Hepatic stellate cell (primary cell): ENCODE data around the gene ZDHHC7.

Experiments used
- DNase-seq: peaks from one replicate; pipeline ENCODE4 v3.0.0; 2011; ENCODE audit warnings: low spot score

The ZDHHC7 gene

DNA sequence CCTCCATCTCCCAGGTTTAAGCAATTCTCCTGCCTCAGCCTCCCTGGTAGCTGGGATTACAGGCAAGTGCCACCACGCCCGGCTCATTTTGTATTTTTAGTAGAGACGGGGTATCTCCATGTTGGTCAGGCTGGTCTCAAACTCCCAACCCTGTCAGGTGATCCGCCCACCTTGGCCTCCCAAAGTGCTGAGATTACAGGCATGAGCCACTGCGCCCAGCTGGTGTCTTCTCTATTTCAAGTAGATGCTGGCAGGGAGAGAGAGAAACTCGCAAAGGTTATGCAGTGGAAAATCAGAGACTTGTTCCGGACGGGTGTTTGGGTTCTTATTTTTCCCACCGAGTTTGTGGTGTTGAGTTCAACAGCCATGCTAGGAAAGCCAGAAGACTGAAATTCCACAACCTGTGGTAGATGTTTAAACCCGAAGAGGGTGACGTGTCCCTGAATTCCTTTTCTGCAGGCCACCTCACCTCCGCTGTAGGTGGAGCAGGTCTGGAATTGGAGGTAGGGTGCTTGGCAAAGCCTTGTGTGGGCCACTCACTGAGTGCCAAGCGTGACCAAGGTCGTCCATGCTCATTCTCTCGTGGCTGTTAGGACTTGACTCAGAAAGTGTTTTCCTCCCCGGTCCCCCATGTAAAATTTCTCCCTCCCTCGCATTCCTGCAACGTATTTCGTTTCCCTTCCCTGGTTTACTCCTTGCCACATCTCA lies 7.3 kb upstream of the ZDHHC7 start:
- DNase-seq, result no peak

DNA sequence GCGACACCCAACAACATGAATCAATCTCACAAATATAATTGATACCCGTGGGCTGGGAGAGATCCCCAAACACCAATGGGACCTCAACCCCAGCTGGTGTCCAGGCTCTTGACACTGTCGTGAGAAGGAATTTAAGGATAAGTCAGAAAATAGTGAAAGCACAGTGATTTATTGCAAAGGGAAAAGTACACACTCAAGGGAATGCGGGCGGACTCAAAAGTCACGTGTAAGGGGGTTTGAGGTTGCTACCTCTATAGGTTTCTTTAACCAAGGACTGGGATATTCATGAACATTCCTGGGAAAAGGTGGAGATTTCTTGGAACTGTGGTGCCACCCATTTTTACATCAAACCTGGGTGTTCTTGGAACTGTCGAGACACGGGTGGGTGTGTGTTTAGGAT lies 6.3 kb upstream of the ZDHHC7 start:
- DNase-seq, result no peak

DNA sequence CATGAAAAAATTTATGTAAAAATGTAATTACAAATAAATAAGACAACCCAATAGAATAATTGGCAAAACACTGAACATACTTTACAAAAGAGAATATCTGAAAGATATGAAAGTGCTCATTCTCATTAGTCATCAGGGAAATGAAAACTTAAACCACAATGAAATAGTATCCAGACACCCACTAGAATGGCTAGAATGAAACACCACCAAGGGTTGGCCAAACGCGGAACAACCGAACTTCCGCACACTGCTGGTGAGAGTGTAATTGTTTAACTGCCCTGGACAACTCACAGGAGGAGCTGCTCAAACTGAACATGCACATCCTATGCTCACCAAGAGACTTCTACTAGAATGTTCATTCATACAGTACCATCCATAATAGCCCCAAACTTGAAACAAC lies 5.8 kb upstream of the ZDHHC7 start:
- DNase-seq, result no peak

DNA sequence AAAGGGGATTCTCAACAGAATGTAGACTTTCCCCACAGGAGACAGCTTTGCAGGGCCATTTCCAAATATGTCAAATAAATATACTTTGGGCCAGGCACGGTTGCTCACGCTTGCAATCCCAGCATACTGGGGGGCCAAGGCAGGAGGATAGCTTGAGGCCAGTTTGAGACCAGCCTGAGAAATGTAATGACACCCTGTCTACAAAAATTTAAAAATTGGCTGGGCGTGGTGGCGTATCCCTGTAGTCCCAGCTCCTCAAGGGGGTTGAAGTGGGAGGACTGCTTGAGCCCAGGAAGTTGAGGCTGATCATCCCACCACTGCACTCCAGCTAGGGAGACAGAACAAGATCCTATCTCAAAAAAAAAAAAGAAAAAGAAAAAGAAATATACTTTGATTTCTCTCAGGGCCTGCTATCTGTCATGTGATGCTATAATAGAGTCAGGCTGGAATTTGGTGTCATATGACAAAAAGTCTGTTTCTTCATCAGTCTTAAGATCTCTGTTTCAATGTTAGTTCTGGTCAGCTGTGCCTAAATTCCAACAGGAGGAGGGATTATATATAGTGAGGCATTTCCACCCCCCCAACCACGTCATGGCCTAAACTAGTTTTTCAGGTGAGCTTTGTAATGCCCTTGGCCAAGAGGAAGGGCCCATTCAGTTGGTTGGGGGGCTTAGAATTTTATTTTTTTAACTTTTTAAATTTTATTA lies 4.3 kb upstream of the ZDHHC7 start:
- DNase-seq, result no peak

DNA sequence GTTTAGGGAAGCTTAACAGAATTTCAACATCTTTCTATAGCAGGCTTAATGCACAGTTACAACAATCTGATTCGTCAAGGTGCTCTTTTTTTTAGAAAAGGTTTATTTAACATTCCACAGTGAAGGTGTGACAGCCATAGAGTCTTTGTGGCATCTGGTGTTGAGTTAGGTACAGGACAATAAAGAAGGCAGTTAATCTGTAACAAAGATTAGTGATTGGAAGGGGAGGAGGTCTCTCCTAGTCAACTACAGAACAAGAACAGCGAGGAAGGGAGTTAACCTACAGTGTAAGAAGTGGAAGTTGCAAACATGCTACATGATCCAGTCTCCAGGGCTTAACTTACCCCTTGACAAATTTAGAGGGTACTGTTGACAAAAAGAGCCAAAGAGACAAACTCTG lies 3.0 kb upstream of the ZDHHC7 start:
- DNase-seq, result no peak

DNA sequence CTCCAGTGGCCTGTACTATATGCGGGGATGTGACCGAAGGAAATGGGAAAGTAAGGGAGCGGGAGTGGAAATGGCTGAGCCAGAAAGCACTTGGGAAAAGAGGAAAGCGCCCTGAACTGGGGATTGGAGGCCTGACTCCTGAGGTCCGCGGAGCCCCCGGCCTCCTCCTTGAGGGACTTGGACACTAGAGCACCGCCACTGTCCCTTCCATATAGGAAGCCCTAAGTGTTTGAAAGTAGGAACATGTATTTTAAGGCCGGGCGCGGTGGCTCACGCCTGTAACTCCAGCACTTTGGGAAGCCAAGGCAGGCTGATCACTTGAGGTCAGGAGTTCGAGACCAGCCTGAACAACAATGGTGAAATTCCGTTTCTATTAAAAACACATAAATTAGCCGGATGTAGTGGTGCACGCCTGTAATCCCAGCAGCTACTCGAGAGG lies 530 bp upstream of the ZDHHC7 start:
- DNase-seq, result no peak

DNA sequence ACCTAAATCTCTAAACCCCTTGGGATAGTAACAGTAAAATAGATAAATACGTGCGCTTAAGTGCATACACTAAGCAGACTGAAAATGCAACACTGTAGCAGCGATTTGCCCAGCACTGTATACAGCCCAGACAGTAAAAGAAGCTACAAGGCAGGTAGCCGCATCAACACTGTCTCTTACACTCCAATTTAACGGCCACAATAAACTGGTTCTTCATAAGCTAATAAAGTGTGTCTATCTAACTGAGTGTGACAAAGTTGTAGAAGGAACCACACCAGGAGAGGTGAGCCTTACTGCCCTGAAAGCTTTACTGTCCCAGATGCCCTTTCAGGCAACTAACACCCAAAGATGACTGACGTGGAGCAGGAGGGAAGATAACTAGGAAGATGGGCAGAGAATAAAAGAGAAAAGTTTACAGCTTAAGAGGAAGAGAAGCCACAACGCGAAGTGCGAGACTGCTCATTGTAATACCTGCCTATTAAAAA lies 847 bp downstream of the ZDHHC7 start:
- no peak for DNase-seq

DNA sequence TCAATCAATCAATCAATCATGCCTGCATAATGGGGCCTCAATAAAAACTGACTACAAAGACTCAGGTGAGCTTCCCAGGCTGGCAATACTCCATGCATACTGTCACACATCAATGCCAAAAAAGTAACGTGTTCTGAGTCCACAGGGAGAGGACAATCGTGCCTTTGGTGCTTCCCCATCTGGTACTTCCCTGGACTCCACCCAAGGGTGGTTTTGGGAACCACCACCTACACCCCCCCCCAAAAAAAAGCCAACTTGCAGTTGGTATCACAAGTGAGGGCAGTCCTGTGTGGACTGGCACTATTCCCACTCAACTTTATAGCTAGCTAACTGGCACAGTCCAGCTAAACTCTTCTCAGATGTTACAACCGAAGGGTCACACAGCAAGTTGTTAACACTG lies 3.1 kb downstream of the ZDHHC7 start:
- DNase-seq, result no peak

DNA sequence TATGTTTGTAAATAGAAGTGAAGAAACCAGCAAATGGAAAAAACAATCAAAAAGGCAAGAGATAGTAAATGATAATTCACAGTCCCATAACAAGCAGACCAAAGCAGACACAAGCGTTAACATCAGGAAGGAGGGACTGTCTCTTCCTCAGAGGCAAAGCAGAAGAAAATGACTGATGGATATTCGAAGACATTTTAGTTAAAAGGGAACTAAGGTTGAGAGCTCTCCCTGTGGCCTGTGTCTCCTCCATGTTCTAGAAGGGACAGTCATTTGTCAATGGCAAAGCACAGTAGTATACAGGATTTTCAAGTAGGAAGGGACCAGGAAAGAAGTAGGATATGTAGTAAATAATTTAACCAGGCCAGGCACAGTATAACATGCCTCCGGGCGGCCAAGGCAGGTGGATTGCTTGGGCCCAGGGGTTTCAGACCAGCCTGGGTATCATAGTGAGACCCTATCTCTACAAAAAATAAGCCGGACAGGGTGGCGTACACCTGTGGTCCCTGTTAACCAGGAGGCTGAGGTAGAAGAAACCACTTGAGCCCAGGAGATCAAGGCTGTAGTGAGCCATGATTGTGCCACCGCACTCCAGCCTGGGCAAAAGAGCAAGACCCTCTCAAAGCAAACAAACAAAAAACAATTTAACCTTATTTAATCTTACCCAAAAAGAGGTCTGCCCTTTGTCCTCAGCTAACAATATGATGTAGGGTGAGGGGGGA lies 3.7 kb downstream of the ZDHHC7 start:
- DNase-seq, result no peak

DNA sequence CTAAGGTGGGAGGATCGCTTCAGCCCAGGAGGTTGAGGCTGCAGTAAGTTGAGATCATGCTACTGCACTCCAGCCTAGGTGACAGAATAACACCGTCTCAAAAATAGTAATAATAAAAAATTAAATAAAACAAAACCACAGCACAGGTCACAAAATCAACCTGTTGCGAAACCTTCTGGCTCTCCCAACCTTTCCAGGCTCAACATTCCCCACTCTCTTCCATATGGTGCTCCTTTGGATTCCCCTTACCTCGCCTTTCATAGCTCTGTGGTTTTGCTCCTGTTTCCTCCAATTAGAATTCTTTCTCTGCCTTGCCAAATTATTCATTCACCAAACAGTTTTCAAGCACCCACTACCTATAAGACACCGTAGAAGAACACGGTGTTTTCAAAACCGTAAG lies 4.7 kb downstream of the ZDHHC7 start:
- no peak for DNase-seq

DNA sequence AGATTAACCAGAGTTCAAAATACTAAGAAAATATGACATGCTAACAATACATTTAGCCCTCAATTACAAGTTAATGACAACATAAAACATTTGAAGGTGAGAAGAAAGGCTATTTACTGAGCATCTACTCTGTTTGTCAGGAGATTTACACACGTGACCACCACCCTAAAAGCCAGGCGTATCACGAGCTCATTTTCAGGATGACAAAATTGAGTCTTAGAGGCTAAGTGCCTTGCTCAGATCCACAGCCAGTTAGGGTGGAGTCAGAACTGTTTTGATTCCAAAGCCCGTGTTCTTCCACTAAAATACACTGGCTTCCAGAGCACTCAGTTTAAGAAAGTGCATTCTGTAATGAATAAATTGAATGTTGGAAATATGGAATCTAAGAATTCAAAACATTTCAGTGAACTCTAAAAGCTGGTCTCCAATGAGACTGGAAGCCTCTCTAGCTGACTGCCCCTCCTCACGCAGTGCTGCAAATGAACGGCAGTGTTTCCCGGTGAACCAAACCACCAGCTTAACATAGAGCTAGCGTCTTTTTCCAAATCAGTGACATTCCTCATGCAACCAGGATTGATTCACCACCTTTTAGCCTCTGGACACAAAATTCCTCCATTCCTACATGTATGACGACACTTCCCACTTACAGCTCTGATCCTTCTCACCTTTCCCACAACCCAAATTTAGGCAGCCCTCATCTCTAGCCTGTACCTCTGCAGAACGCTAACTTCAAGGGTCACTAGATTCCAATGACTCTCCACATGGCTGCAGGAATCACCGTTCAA lies 5.9 kb downstream of the ZDHHC7 start:
- DNase-seq, result no peak

DNA sequence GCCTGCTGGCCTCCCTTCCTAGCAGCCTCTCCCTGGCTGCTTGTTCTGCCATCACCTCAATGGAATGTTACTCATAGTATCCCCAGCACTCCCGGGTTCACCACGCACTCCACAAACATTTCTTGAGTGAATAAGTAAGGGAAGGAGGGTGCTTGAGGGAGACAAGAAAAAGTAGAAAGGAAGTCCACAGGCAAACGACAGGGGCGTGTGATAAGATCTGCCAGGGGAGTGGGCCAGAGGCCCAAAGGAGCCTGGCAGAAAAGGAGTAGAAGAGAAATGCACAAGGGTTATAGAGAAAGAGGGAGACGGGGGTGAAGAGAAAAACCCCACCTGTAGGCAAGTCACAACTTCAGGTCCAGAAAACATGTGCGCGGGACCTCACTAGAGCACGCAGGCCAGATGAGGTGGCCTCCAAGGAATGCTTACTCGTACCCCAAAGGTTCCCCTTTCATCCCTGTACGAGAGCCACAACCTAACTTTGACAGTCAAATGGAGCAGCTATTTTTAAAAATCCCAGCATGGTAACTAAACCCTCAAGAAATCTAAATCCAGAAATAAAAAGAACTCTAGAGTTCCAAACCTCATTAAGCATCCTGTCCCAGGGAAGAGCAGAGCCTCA lies 6.6 kb downstream of the ZDHHC7 start:
- DNase-seq, result peak; percentile 93

DNA sequence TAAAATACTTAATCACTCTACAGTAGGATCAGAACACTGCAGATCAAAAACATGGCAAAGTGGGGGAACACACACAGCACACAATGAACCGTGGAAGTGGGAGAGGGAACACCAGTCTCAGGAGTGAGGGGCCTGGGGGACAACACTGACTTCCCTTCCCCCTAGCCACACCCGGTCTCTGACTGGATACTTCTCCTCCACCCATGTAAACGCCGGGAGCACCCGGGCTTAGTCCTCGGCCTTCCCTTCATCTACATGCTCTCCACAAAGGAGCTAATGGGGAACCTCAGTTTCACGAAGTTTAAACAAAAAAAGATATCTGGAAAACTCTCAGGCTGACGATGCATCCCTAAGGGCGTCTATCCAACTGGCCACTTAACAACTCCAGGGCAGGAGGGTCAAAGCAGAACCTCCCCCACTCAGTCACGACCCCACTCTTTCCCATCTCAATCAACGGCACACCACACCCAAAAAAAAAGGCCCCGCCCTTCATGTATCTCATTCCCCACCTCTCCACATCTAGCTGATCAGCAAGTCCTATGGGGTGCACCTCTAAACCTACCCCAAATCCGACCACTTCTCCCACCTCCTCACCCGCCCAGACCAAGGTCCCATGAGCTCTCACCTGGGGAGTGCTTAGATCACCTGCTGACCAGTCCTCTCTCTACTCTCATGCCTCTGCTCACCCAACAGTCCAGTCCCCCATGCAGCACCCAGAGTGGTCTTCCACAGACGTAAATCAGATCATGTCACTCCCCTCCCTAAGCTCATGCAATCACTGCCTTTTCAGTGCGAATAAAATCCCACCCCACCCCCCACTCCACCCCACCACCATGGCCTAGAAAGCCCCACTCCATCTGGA lies 7.4 kb downstream of the ZDHHC7 start:
- DNase-seq, result no peak

DNA sequence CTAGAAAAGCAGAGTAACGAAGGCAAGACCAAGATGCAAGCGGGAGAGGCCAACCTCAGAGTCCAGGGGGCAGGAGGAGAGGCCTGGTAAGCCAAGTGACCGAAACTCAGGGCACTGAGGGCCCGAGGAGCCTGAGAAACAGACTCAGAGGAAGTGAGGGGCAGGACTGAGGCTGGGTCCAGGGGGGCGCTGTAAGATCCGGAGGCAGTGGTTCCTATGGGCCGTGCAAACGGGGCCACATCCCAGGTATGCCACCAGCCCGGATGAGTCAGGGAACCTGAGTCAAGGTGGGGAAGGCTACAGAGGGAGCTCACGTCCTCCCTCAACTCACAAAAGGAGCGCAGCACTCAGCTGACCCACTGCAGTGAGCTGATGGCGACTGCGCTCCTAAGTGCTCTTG lies 8.3 kb downstream of the ZDHHC7 start:
- DNase-seq, result no peak

DNA sequence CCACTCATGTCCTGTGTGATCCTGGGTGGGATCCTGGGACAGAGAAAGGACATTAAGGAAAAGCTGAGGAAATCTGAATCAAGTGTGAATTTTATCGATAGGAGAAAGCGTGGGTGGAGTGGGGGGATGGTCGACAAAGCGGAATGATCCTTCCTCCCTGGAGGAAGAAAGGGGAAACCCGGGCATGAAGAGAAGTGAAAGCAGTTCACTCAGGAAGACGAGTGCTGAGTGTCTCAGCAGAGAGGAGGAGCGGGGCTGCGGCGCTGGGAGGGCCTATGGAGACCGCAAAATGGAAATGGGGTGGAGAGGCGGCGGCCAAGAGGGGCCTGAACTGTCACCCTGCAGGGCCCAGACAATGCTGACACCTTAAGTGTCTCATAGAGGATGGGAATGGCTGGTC lies 8.7 kb downstream of the ZDHHC7 start:
- DNase-seq, result peak; percentile 54

DNA sequence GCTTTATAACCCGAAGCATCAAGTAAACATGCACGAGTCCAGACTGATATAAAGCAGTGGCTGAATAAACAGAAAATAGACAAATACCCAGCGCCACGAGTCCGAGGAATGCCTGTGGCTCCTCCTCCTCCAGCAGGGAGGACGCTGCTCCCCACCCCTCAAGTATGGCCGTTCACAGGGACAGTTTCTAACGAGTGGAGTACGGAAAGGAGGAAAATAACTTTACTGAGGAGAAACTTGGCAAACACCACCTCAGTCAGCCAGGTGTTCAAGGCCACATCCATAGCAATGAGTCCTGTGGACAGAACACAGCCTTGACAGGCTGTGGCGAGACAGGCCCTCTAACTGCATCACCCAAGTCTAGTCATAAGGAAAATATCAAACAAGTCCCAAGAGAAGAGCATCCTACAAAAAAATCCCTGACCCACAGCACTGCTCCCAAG lies 9.2 kb downstream of the ZDHHC7 start:
- peak; percentile 74 for DNase-seq

DNA sequence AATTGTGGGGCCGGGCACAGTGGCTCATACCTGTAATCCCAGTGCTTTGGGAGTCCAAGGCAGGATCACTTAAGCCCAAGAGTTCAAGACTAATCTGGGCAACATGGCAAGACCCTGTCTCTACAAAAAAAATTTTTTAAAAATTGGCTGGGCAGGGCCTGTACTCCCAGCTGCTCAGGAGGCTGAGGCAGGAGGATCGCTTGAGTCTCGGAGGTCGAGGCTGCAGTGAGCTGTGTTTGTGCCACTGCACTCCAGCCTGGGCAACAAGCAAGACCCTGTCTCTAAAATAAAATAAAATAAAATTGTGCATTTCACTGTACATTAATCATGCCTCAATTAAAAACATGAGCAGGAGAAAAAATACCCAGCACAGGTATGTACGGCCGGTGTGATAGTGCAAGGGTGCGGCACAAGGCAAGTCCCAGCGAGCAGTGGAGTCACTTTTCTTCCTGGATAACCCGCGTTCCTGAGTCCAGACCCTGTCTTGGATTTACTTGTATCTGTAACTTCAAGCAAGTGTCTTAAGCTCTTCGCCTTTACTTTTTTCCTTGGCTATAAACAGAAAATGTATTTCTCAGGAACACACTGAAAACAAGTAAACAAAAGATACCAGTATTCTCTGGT lies 11.4 kb downstream of the ZDHHC7 start:
- no peak for DNase-seq

DNA sequence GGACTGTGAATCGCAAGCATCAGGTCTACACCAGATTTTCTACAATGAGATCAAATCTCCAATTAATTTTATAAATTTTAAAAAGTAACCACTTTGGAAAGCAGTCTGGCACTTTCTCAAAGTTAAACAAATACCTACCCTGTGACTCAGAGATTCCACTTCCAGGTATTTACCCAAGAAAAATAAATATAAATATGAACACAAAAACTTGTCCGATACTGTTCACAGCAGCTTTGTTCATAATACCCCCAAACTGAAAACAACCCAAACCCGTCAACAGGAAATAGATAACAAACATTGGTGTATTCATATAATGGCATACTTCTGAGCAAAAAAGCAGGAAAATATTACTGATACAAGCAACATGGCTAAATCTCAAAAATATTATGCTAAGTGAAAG lies 12.1 kb downstream of the ZDHHC7 start:
- DNase-seq, result no peak

DNA sequence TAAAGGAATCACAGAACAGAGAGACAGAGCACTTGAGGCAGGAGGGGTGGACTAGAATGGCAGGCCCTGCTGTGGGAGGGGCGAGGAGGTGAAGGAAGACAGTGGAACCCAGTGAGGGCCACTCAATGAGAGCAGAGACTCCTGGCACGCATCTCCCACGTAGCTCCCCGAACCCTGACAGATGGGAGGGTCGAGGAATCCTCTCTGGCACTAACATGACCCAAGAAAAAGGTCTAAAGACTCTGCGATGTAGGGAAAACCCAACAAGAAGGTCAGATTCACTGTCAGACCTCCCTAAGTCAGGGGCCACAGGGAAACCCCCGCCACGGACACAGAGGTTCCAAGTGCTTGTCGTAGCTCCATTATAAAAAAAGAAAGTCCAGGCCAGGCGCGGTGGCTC lies 15.0 kb downstream of the ZDHHC7 start:
- DNase-seq, result no peak

DNA sequence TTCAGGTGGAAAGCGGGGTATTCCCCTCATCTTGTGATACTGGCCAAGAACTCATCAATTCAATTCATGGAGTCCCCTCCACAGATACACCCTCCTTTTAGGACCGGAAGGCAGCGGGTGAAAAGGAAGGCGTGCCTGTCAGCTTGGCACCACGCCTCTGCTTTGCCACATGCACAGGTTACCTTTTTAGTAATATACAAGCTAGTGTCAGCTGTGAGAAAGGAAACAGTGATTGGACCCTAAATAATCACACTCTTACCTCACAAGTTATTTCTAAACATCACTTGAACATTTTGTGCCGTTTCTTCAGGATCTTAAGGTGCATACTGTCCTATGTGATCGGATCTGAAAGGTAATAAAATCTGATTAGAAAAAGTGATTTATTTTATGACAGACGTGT lies 15.7 kb downstream of the ZDHHC7 start:
- no peak for DNase-seq
